Endothelial cell of umbilical vein (primary cell): ENCODE data around the gene FLRT1. TPM values are rescaled to one million over a fixed set of nuclear protein-coding genes. Genes with fewer than 3 reads are reported as not detected.

Source experiments
- BruUV-seq: library from RNA; stranded (reverse); fragments of 400-500 nt; replicated peaks from 2 replicates; lab custom pipeline; 2021; lab: Mats Ljungman, UMichigan
- CTCF ChIA-PET: fragments of 300-600, 350-600 bp; sonication (Branson Sonifier 250); formaldehyde crosslinking; loops from one replicate; lab custom pipeline; 2021; ENCODE audit warnings: antibody characterized with exemption, inconsistent platforms; lab: Charles Lee
- POLR2A ChIA-PET: fragments of 300-600, 350-600 bp; sonication (Branson Sonifier 250); formaldehyde crosslinking; loops from one replicate; lab custom pipeline; 2021; ENCODE audit warnings: antibody characterized with exemption, inconsistent platforms; lab: Charles Lee
- DNase-seq: peaks from one replicate; pipeline ENCODE4 v3.0.0-alpha.2; 2011; ENCODE audit warnings: low read depth, low spot score
- FAIRE-seq: peaks from 2 replicates; lab custom pipeline; 2011; peaks lifted over from hg19 to GRCh38; lab: Jason Lieb, UNC
- H2AFZ ChIP-seq: 2 replicates; pipeline ENCODE4 v1.6.0; 2012; ENCODE audit warnings: low read depth, low read length, control low read depth, inconsistent platforms
- H3K27ac ChIP-seq: 2 replicates; pipeline ENCODE4 v1.5.1; 2011; ENCODE audit warnings: low read depth, mild to moderate bottlenecking, control low read depth, low read length, moderate library complexity; ENCODE audit not compliant: insufficient read depth
- H3K27me3 ChIP-seq, 2 experiments: 2 replicates each; pipeline versions ENCODE4 v1.6.0 to v1.6.1; 2011; ENCODE audit warnings: low read length in 2 of 2, mixed read lengths in 1 of 2; ENCODE audit not compliant: control insufficient read depth in 2 of 2, insufficient read depth in 2 of 2
- H3K36me3 ChIP-seq, 2 experiments: 2 replicates in 1 of 2; 3 replicates in 1 of 2; pipeline ENCODE4 v1.5.1; 2011; ENCODE audit warnings: low read length in 2 of 2, mild to moderate bottlenecking in 1 of 2, moderate library complexity in 1 of 2; ENCODE audit not compliant: control insufficient read depth in 2 of 2, insufficient read depth in 2 of 2; ENCODE audit errors: extremely low read depth in 1 of 2
- H3K4me1 ChIP-seq: 3 replicates; pipeline ENCODE4 v1.5.1; 2011; ENCODE audit warnings: mild to moderate bottlenecking, low read length; ENCODE audit not compliant: control insufficient read depth, insufficient read depth; ENCODE audit errors: extremely low read depth
- H3K4me2 ChIP-seq: 2 replicates; pipeline ENCODE4 v1.6.1; 2011; ENCODE audit warnings: low read length, control low read depth, mixed read lengths; ENCODE audit not compliant: insufficient read depth
- H3K4me3 ChIP-seq, 3 experiments: fragments of 200-600 bp in 1 of 3; sonication (generic), shearing (Covaris generic) in 1 of 3; replicated peaks in 1 of 3; 2 replicates each; pipeline ENCODE4 v1.5.1; 2011 to 2016; ENCODE audit warnings: control low read depth in 3 of 3, low read length in 3 of 3, mild to moderate bottlenecking in 2 of 3, inconsistent platforms in 1 of 3, low read depth in 1 of 3, moderate library complexity in 1 of 3; ENCODE audit not compliant: insufficient read depth in 1 of 3
- H3K79me2 ChIP-seq: 2 replicates; pipeline ENCODE4 v1.6.0; 2012; ENCODE audit warnings: low read length, inconsistent platforms; ENCODE audit not compliant: control insufficient read depth, insufficient read depth
- H3K9ac ChIP-seq: replicated peaks from 2 replicates; pipeline ENCODE3; 2011; ENCODE audit warnings: low read length, control low read depth; ENCODE audit not compliant: insufficient read depth; ENCODE audit errors: extremely low read depth
- H3K9me1 ChIP-seq: replicated peaks from 3 replicates; pipeline ENCODE4 v1.6.0; 2011; ENCODE audit warnings: mild to moderate bottlenecking, low read length; ENCODE audit not compliant: control insufficient read depth, insufficient read depth; ENCODE audit errors: extremely low read depth
- H3K9me3 ChIP-seq: replicated peaks from 2 replicates; pipeline ENCODE4 v1.5.1; 2012; ENCODE audit warnings: low read length, inconsistent platforms; ENCODE audit not compliant: control insufficient read depth, insufficient read depth
- H4K20me1 ChIP-seq: replicated peaks from 2 replicates; pipeline ENCODE3; 2011; ENCODE audit warnings: mild to moderate bottlenecking, low read length; ENCODE audit not compliant: control insufficient read depth, insufficient read depth; ENCODE audit errors: extremely low read depth
- EZH2 ChIP-seq: IDR thresholded peaks from 2 replicates; pipeline ENCODE4 v1.6.1; 2012; ENCODE audit warnings: borderline replicate concordance, low read depth, mild to moderate bottlenecking, moderate library complexity, low read length, inconsistent platforms; ENCODE audit not compliant: severe bottlenecking
- FOS ChIP-seq: IDR thresholded peaks from 2 replicates; pipeline ENCODE4 v1.6.1; 2011; ENCODE audit warnings: mild to moderate bottlenecking, low read length, moderate library complexity, borderline replicate concordance; ENCODE audit not compliant: insufficient read depth
- GATA2 ChIP-seq: IDR thresholded peaks from 2 replicates; pipeline ENCODE4 v1.7.0; 2011; ENCODE audit warnings: low read depth, mild to moderate bottlenecking, moderate library complexity, mixed read lengths, low read length; ENCODE audit not compliant: insufficient read length, insufficient read depth
- JUN ChIP-seq: IDR thresholded peaks from 2 replicates; pipeline ENCODE4 v1.6.1; 2011; ENCODE audit warnings: borderline replicate concordance, low read depth; ENCODE audit not compliant: insufficient read length, insufficient read depth
- MYC ChIP-seq: IDR thresholded peaks from one replicate; pipeline ENCODE4 v1.6.1; 2011; ENCODE audit warnings: mild to moderate bottlenecking, low read depth, low read length
- POLR2A ChIP-seq: IDR thresholded peaks from 2 replicates; pipeline ENCODE4 v1.6.1; 2012; ENCODE audit warnings: low read depth, mild to moderate bottlenecking, control low read depth, low read length
- POLR2AphosphoS5 ChIP-seq: IDR thresholded peaks from 2 replicates; pipeline ENCODE4 v1.6.1; 2012; ENCODE audit warnings: low read depth, mild to moderate bottlenecking, control low read depth, low read length, moderate library complexity; ENCODE audit not compliant: insufficient read depth
- dilution Hi-C: fragments of 300-500 bp; cut with MboI; formaldehyde crosslinking; loops from one replicate; pipeline ENCODE4 v1.15.0; 2019; ENCODE audit warnings: low sequenced_read_pairs; ENCODE audit not compliant: extremely low pct_ligation_motif_present
- intact Hi-C: fragments of 100-400 bp; cut with micrococcal nuclease; formaldehyde crosslinking; loops from one replicate; pipeline ENCODE4 v1.10.0; 2022
- polyA plus RNA-seq, 4 experiments: library from polyadenylated mRNA; depleted of rRNA in 3 of 4; stranded (reverse) in 3 of 4; unstranded in 1 of 4; fragments of >200 nt; gene quantifications; 2 replicates each; pipeline versions ENCODE4 v1.2.1 to v1.2.3, GENCODE V29; 2011 to 2012; ENCODE audit warnings: missing spikeins in 1 of 4
- total RNA-seq: library from RNA; stranded (reverse); gene quantifications from 2 replicates; pipeline ENCODE4 v1.2.3, GENCODE V29; 2021

Gene FLRT1
- total and polyA plus RNA-seq, 2 donors (not counting 3 experiments of a cell fraction or from before 2014, with no cell fraction given), result not detected

- H3K36me3 ChIP-seq, result no peaks in the 10 kb centered on the region
- FAIRE-seq (no peak), DNase-seq (no peak)
- no peaks in the 10 kb centered on the region for H3K79me2 ChIP-seq
- no peak overlapping the region for H3K4me2 ChIP-seq
- no peaks in the 10 kb centered on the region for H3K9me3 ChIP-seq
- H3K27me3 ChIP-seq, result no peaks in the 10 kb centered on the region
- ChIA-PET POLR2A (no interaction called here), CTCF (no interaction called here)
- intact Hi-C loops (no loop called here), dilution Hi-C loops (no loop called here)
- no peak overlapping the region for H3K27ac ChIP-seq
- no peaks in the 10 kb centered on the region for H3K9me1 ChIP-seq
- TF ChIP-seq GATA2 (no peak), POLR2A (no peak), POLR2AphosphoS5 (no peak), FOS (no peak), EZH2 (no peak), MYC (no peak), JUN (no peak)
- no peaks in the 10 kb centered on the region for H4K20me1 ChIP-seq
- H2AFZ ChIP-seq, result no peak overlapping the region
- no peaks in the 10 kb centered on the region for H3K4me1 ChIP-seq
- H3K9ac ChIP-seq, result no peak overlapping the region
- no peak overlapping the region for H3K4me3 ChIP-seq
- BruUV-seq, result no TSS peak
These were observed 33.1 kb downstream of the FLRT1 start for GRCh38 chr11:64068705-64069400.
